SJCRH30 (cell line): ENCODE results near the gene LY6G6C. TPM values are rescaled to one million over a fixed set of nuclear protein-coding genes. Genes with fewer than 3 reads are reported as not detected.

Experiments
- DNase-seq, 2 experiments: peaks; one replicate each; pipeline ENCODE4 v3.0.0-alpha.2; 2015 to 2020
- H3K27ac ChIP-seq: fragments of 250-450 bp; sonication (Bioruptor Pico); 2 replicates; pipeline ENCODE4 v1.5.1; 2020; ENCODE audit warnings: mild to moderate bottlenecking, moderate library complexity
- H3K27me3 ChIP-seq: fragments of 250-450 bp; sonication (Bioruptor Pico); 2 replicates; pipeline ENCODE4 v1.5.1; 2020; ENCODE audit warnings: mild to moderate bottlenecking, moderate library complexity
- H3K36me3 ChIP-seq: fragments of 250-450 bp; sonication (Bioruptor Pico); 2 replicates; pipeline ENCODE4 v1.5.1; 2020; ENCODE audit warnings: mild to moderate bottlenecking, moderate library complexity
- H3K4me1 ChIP-seq: fragments of 250-450 bp; sonication (Bioruptor Pico); 2 replicates; pipeline ENCODE4 v1.5.1; 2020; ENCODE audit warnings: mild to moderate bottlenecking, moderate library complexity
- H3K4me3 ChIP-seq: fragments of 250-450 bp; sonication (Bioruptor Pico); 2 replicates; pipeline ENCODE4 v1.5.1; 2020; ENCODE audit warnings: mild to moderate bottlenecking, moderate library complexity
- H3K9me3 ChIP-seq: fragments of 250-450 bp; sonication (Bioruptor Pico); replicated peaks from 2 replicates; pipeline ENCODE4 v1.5.1; 2020; ENCODE audit warnings: mild to moderate bottlenecking, moderate library complexity
- total RNA-seq: library from RNA; depleted of rRNA; stranded (reverse); fragments of >200 nt; shearing (Covaris generic); gene quantifications from 2 replicates; pipeline ENCODE4 v1.2.3, GENCODE V29; 2014; rRNA removed

Gene LY6G6C
- total RNA-seq, 1 experiment from 2014 or later = not detected

DNA sequence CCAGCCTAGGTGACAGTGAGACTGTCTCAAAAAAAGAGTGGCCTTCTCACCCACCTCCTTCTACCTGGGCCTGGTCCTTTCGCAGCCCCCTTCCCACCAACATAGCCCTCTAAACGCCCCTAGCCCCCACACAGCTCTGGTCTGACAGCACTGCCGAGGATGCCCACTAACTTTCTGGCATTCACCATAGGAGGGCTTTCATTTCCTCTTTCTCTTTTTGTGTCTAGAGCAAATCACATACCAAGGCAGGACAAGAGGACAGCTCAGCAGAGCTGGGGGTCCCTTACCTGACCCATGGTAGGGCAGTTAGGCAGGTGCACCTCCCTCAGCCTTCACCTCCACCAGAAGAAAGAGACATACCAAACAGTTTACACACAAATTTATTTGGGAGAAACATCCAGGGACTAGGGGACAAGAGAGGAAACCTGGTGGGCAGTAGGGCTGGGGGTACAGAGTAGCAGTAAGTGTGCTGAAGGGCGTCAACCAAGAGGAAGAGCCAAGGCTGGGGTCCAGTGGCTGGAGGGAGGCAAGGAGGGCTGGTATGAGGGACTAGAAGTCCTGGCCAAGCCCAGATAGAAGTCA lies 45.1 kb downstream of the LY6G6C start:
- H3K27ac ChIP-seq = no peak overlapping the region
- no peak overlapping the region for H3K4me3 ChIP-seq
- peaks cover 6% of the 10 kb centered on the region; the same call in 1 of the 2 replicates for H3K36me3 ChIP-seq
- H3K27me3 ChIP-seq = no peaks in the 10 kb centered on the region
- no peaks in the 10 kb centered on the region for H3K4me1 ChIP-seq
- DNase-seq = no peak
- no peaks in the 10 kb centered on the region for H3K9me3 ChIP-seq

DNA sequence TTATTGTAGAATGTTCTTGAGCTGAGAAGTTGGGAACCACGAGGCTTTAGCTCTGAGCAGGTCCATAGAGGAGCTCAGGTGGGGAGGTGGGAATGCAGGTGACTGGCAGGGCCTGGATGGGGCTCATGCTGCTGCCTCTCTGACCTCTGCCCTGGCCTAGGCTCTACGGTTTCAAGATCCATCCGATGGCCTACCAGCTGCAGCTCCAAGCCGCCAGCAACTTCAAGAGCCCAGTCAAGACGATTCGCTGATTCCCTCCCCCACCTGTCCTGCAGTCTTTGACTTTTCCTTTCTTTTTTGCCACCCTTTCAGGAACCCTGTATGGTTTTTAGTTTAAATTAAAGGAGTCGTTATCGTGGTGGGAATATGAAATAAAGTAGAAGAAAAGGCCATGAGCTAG lies 51.9 kb downstream of the LY6G6C start, which contains the start of gene LY6G5B:
LY6G5B (plus strand) TSS at position 301 of the 400 bp plus-strand sequence. CDS start 975 bp downstream, outside the sequence.
- Histone ChIP-seq H3K27ac (no peak within 1 kb of the TSS), H3K4me3 (no peak within 1 kb of the TSS), H3K36me3 (peaks cover 46% of the 10 kb centered on the region), H3K27me3 (no peaks in the 10 kb centered on the region), H3K9me3 (no peaks in the 10 kb centered on the region), H3K4me1 (no peaks in the 10 kb centered on the region)
- DNase-seq = no peak

Other genes with a start within 250 kb of the LY6G6C start
- gene MICB, start 223.6 kb downstream of the LY6G6C start, total RNA-seq = not detected in 2 replicates
- not detected in 2 replicates for gene MCCD1, start 192.8 kb downstream of the LY6G6C start, total RNA-seq
- gene DDX39B, start 179.7 kb downstream of the LY6G6C start, total RNA-seq = 673 and 762 TPM in 2 replicates
- gene ATP6V1G2, start 175.1 kb downstream of the LY6G6C start, total RNA-seq = 0.91 and 1.4 TPM in 2 replicates
- 8.5 and 10.6 TPM in 2 replicates for gene NFKBIL1, start 174.1 kb downstream of the LY6G6C start, total RNA-seq
- not detected in 2 replicates for gene LTA, start 149.5 kb downstream of the LY6G6C start, total RNA-seq
- gene TNF, start 146.2 kb downstream of the LY6G6C start, total RNA-seq = not detected in 2 replicates
- gene LTB, start 139.3 kb downstream of the LY6G6C start, total RNA-seq = not detected in 2 replicates
- not detected in 2 replicates for gene LST1, start 135.5 kb downstream of the LY6G6C start, total RNA-seq
- gene NCR3, start 128.7 kb downstream of the LY6G6C start, total RNA-seq = not detected in 2 replicates
- not detected in 2 replicates for gene AIF1, start 106.5 kb downstream of the LY6G6C start, total RNA-seq
- 98.7 and 109 TPM in 2 replicates for gene PRRC2A, start 101.0 kb downstream of the LY6G6C start, total RNA-seq
- gene BAG6, start 69.1 kb downstream of the LY6G6C start, total RNA-seq = 165 and 188 TPM in 2 replicates
- 1.8 and 2.0 TPM in 2 replicates for gene APOM, start 65.9 kb downstream of the LY6G6C start, total RNA-seq
- 17.6 and 19.0 TPM in 2 replicates for gene C6orf47, start 61.0 kb downstream of the LY6G6C start, total RNA-seq
- 19.5 and 23.6 TPM in 2 replicates for gene GPANK1, start 56.7 kb downstream of the LY6G6C start, total RNA-seq
- 197 and 208 TPM in 2 replicates for gene CSNK2B, start 55.7 kb downstream of the LY6G6C start, total RNA-seq
- 3.2 and 7.0 TPM in 2 replicates for gene LY6G5B, start 51.8 kb downstream of the LY6G6C start, total RNA-seq
- gene LY6G5C, start 40.7 kb downstream of the LY6G6C start, total RNA-seq = 0.25 and 1.6 TPM in 2 replicates
- 18.8 and 22.4 TPM in 2 replicates for gene ABHD16A, start 18.4 kb downstream of the LY6G6C start, total RNA-seq
- not detected in 2 replicates for gene LY6G6F, start 14.9 kb downstream of the LY6G6C start, total RNA-seq
- not detected in 2 replicates for gene LY6G6D, start 6.4 kb downstream of the LY6G6C start, total RNA-seq
- 0.47 TPM in 1 of 2 replicates, not detected in the other for gene MPIG6B, start 1.6 kb upstream of the LY6G6C start, total RNA-seq
- 39.1 and 42.7 TPM in 2 replicates for gene DDAH2, start 7.6 kb upstream of the LY6G6C start, total RNA-seq
- gene CLIC1, start 14.8 kb upstream of the LY6G6C start, total RNA-seq = 210 and 234 TPM in 2 replicates
- gene MSH5, start 18.3 kb upstream of the LY6G6C start, total RNA-seq = 12.9 and 13.4 TPM in 2 replicates
- 0.89 and 1.4 TPM in 2 replicates for gene SAPCD1, start 40.9 kb upstream of the LY6G6C start, total RNA-seq
- gene VWA7, start 55.6 kb upstream of the LY6G6C start, total RNA-seq = 0.28 and 0.34 TPM in 2 replicates
- gene VARS1, start 74.0 kb upstream of the LY6G6C start, total RNA-seq = 42.5 and 45.8 TPM in 2 replicates
- 90.1 and 106 TPM in 2 replicates for gene LSM2, start 85.2 kb upstream of the LY6G6C start, total RNA-seq
- 0.10 and 0.14 TPM in 2 replicates for gene HSPA1L, start 93.5 kb upstream of the LY6G6C start, total RNA-seq
- gene HSPA1A, start 93.8 kb upstream of the LY6G6C start, total RNA-seq = 0.56 TPM in 1 of 2 replicates, not detected in the other
- 106 and 118 TPM in 2 replicates for gene HSPA1B, start 106.0 kb upstream of the LY6G6C start, total RNA-seq
- 21.2 and 23.3 TPM in 2 replicates for gene NEU1, start 141.1 kb upstream of the LY6G6C start, total RNA-seq
- 0.12 TPM in 1 of 2 replicates, not detected in the other for gene SLC44A4, start 157.3 kb upstream of the LY6G6C start, total RNA-seq
- gene EHMT2, start 176.0 kb upstream of the LY6G6C start, total RNA-seq = 42.1 and 48.4 TPM in 2 replicates
- gene ZBTB12, start 180.3 kb upstream of the LY6G6C start, total RNA-seq = 4.8 and 5.4 TPM in 2 replicates
- gene C2, start 206.0 kb upstream of the LY6G6C start, total RNA-seq = 1.2 and 1.5 TPM in 2 replicates
- gene CFB, start 224.3 kb upstream of the LY6G6C start, total RNA-seq = not detected in 2 replicates
- gene NELFE, start 237.2 kb upstream of the LY6G6C start, total RNA-seq = 66.3 and 70.1 TPM in 2 replicates
- gene SKIC2, start 237.4 kb upstream of the LY6G6C start, total RNA-seq = 27.3 and 37.4 TPM in 2 replicates